Measurements from ENCODE around the gene PCBD2. TPM values are rescaled to one million over a fixed set of nuclear protein-coding genes. Genes with fewer than 3 reads are reported as not detected.

PCBD2 gene
- total and polyA plus RNA-seq, 2 of the 4 experiments (the other 2 are of a cell fraction): 2.2 to 2.7 TPM

- POLR2A ChIA-PET (ENCODE audit: unreplicated experiment): no interaction called here
- dilution Hi-C loops (cut with HindIII; ENCODE audit: low sequenced_read_pairs, unreplicated experiment): no loop called here
- in situ Hi-C loops (cut with MboI; ENCODE audit: low sequenced_read_pairs): no loop called here
These were observed 12.3 kb downstream of the PCBD2 start for GRCh38 chr5:134917070-134917815.

More at GRCh38 chr5:134917070-134917815, 12.3 kb downstream of the PCBD2 start:
- H3K14ac ChIP-seq (replicated peaks; ENCODE audit: low read depth, low read length): no peak overlapping the region
- H3K9me1 ChIP-seq (ENCODE audit: insufficient read depth, low read length): peaks cover 3% of the 10 kb centered on the region; the same call in 1 of the 2 replicates
- ATAC-seq (ENCODE audit: low read depth) (no peak), DNase-seq (no peak)
- H2BK20ac ChIP-seq (ENCODE audit: low read depth, low read length): no peak overlapping the region
- H3K4ac ChIP-seq (ENCODE audit: low read depth, low read length): no peak overlapping the region
- H3K4me1 ChIP-seq (ENCODE audit: control insufficient read depth, insufficient read depth, low read length): peaks cover 2% of the 10 kb centered on the region; the same call in 1 of the 2 replicates
- H2AFZ ChIP-seq (replicated peaks; ENCODE audit: low read length, poor library complexity): no peak overlapping the region
- no peaks in the 10 kb centered on the region for H3K27me3 ChIP-seq (ENCODE audit: control insufficient read depth, insufficient read depth, low read length)
- no peak overlapping the region for H4K8ac ChIP-seq (ENCODE audit: low read depth in 2 of 2, low read length in 2 of 2)
- 0 out of 2 replicates have a peak, but pooled peaks have one; percentile 13 for TF ChIP-seq SMC3 (IDR thresholded peaks at IDR 0.05; ENCODE audit: low read depth, low read length)
- no peak for TF ChIP-seq MXI1 (IDR thresholded peaks at IDR 0.05; ENCODE audit: borderline replicate concordance, low read depth, low read length)
- peak; percentile 11; the same call in 1 of the 2 replicates for TF ChIP-seq CTCF (conservative IDR thresholded peaks at IDR 0.05; ENCODE audit: low read depth, low read length)
- no peak overlapping the region for H3K9ac ChIP-seq (ENCODE audit: low read depth, low read length)
- H3K4me3 ChIP-seq (ENCODE audit: insufficient read depth, low read depth, low read length): no peak overlapping the region
- H2BK120ac ChIP-seq (ENCODE audit: low read depth, low read length): no peak overlapping the region
- H3K4me2 ChIP-seq (ENCODE audit: low read depth, low read length): no peak overlapping the region
- H3K9me3 ChIP-seq (ENCODE audit: control insufficient read depth, insufficient read depth, low read length): no peaks in the 10 kb centered on the region
- H3K23ac ChIP-seq (ENCODE audit: low read depth, low read length): no peak overlapping the region
- no peak overlapping the region for H2BK5ac ChIP-seq (ENCODE audit: low read depth, low read length, poor library complexity, severe bottlenecking)
- no peak overlapping the region for H3K18ac ChIP-seq (ENCODE audit: low read depth, low read length)
- H3K56ac ChIP-seq (ENCODE audit: extremely low read depth, insufficient read depth, low read length): no peak overlapping the region
- H4K20me1 ChIP-seq (ENCODE audit: insufficient read depth, low read length): no peaks in the 10 kb centered on the region
- no peak overlapping the region for H2BK15ac ChIP-seq (ENCODE audit: low read depth, low read length)
- H3K27ac ChIP-seq (ENCODE audit: insufficient read depth, low read length): no peak overlapping the region
- H3K79me1 ChIP-seq (ENCODE audit: low read depth in 1 of 2, low read length in 2 of 2): peaks cover 3 to 13% of the 10 kb centered on the region in 2 experiments; a peak in 3 of 4 replicates
- intact Hi-C loops (cut with micrococcal nuclease): no loop called here
- no peak overlapping the region for H2AK5ac ChIP-seq (ENCODE audit: low read depth, low read length)
- H4K91ac ChIP-seq (ENCODE audit: insufficient read depth, low read depth, low read length): no peak overlapping the region
- peak overlapping the region; percentile 56 for H2AK9ac ChIP-seq (replicated peaks; ENCODE audit: low read depth, low read length, poor library complexity)
- BruUV-seq (replicated peaks): no TSS peak
- WGBS, 2 experiments (ENCODE audit: extremely low coverage in 2 of 2, insufficient read length in 1 of 2): 82% methylated on average over 3 of the region's 10 CpGs; no CpG with 5 or more reads in 1 of the 2 experiments
- CTCF ChIA-PET: no interaction called here
- no peak overlapping the region for H4K5ac ChIP-seq (ENCODE audit: low read depth, low read length)
- H3K36me3 ChIP-seq (ENCODE audit: control insufficient read depth, insufficient read depth, low read length): peaks cover 8% of the 10 kb centered on the region

Measured in IMR-90 (cell line).